ENCODE measurements around the gene CITED1.

DNA sequence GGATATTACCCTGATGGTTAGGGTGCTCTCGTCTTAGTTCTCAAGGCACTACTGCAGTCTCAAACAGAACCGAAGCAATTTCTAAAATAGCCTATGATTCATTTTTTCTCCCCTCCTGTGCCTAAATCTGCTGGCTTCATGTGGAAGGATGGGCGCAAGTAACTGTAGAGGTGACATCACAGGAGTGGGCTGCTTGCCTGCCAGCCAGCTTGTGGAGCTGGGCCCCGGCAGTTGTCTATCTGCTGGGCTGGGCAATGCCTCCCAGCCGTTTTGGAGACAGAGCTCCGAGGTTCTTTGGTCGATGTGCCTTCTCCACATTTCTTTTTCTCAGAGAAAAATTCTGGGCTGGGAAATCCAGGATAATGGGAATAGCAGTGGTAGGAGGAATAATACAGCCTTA is 34.3 kb upstream of the CITED1 start:
- TF ChIP-seq, protein P1, sequence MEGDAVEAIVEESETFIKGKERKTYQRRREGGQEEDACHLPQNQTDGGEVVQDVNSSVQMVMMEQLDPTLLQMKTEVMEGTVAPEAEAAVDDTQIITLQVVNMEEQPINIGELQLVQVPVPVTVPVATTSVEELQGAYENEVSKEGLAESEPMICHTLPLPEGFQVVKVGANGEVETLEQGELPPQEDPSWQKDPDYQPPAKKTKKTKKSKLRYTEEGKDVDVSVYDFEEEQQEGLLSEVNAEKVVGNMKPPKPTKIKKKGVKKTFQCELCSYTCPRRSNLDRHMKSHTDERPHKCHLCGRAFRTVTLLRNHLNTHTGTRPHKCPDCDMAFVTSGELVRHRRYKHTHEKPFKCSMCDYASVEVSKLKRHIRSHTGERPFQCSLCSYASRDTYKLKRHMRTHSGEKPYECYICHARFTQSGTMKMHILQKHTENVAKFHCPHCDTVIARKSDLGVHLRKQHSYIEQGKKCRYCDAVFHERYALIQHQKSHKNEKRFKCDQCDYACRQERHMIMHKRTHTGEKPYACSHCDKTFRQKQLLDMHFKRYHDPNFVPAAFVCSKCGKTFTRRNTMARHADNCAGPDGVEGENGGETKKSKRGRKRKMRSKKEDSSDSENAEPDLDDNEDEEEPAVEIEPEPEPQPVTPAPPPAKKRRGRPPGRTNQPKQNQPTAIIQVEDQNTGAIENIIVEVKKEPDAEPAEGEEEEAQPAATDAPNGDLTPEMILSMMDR (conservative IDR thresholded peaks at IDR 0.05; ENCODE audit: low read depth, low read length): no peak
- TF ChIP-seq POLR2A (IDR thresholded peaks at IDR 0.05; ENCODE audit: low read depth, low read length) (no peak), CHD1 (IDR thresholded peaks at IDR 0.05; ENCODE audit: low read depth, low read length) (no peak), RAD21 (IDR thresholded peaks at IDR 0.05; ENCODE audit: low read length) (no peak), BHLHE40 (IDR thresholded peaks at IDR 0.05; ENCODE audit: low read depth, low read length) (no peak), MAFK (IDR thresholded peaks at IDR 0.05; ENCODE audit: low read depth, low read length) (no peak), RFX5 (IDR thresholded peaks at IDR 0.05; ENCODE audit: low read depth, low read length) (no peak), SMC3 (IDR thresholded peaks at IDR 0.05; ENCODE audit: low read depth, low read length) (no peak), FOS (IDR thresholded peaks at IDR 0.05; ENCODE audit: low read depth, low read length) (no peak), CEBPB (IDR thresholded peaks at IDR 0.05; ENCODE audit: low read depth, low read length) (no peak)
- TF ChIP-seq, protein P2, sequence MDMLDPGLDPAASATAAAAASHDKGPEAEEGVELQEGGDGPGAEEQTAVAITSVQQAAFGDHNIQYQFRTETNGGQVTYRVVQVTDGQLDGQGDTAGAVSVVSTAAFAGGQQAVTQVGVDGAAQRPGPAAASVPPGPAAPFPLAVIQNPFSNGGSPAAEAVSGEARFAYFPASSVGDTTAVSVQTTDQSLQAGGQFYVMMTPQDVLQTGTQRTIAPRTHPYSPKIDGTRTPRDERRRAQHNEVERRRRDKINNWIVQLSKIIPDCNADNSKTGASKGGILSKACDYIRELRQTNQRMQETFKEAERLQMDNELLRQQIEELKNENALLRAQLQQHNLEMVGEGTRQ (IDR thresholded peaks at IDR 0.05; ENCODE audit: low read depth, low read length): no peak
